OCI-LY3 (cell line): ENCODE data around the gene FLYWCH2.

Experiments used
- EZH2phosphoT487 ChIP-seq: fragments of 200-600 bp; shearing (Covaris generic); IDR thresholded peaks from 2 replicates; pipeline ENCODE4 v1.6.1; 2018; ENCODE audit warnings: antibody characterized with exemption, mixed run types, low read depth
- TF ChIP-seq, protein P1 (sequence below): fragments of 200-600, 300-600 bp; sonication (generic); IDR thresholded peaks from 2 replicates; pipeline ENCODE4 v1.5.1; 2014; ENCODE audit warnings: antibody characterized with exemption, low read length, low read depth

DNA sequence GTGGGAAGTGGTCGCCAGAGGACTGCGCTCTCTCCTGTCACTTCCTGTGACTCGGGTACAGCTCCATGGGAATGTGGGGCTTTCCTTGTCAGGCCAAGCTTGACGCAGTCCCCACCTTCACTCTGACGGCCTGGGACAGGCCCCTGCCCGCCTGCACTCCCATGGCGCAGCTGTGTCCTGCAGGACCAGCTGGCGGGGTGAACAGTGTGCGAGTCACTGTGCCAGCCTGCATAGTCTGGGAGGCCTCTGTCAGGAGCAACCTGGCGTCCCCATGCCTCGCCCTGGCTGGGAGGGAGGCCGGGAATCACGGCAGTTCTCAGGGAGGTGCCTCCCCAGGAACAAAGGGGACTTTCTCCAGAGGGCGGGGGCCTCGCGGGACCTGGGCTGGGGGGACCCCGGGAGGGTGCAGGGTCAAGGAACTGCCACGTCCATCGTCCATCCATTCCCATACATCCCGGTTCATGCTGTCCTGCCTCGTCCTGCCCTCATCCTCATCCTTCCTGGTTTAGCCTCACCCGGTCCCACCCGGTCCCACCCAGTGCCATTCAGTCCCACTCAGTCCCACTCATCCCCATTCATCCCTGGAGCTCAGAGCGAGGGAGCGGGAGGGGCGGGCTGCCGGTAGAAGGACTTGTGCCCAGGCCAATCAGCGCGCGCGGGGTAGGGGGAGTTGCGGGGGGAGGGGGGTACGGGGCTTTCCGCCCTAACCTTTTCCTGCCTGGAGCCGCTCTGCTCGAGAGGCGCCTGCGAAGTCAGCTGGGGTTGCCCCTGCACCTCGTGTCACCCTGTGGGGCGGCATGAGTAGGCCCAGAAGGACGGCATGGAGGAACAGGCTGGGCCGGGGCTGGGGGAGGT lies 42.1 kb downstream of the FLYWCH2 start:
- TF ChIP-seq, protein P1, sequence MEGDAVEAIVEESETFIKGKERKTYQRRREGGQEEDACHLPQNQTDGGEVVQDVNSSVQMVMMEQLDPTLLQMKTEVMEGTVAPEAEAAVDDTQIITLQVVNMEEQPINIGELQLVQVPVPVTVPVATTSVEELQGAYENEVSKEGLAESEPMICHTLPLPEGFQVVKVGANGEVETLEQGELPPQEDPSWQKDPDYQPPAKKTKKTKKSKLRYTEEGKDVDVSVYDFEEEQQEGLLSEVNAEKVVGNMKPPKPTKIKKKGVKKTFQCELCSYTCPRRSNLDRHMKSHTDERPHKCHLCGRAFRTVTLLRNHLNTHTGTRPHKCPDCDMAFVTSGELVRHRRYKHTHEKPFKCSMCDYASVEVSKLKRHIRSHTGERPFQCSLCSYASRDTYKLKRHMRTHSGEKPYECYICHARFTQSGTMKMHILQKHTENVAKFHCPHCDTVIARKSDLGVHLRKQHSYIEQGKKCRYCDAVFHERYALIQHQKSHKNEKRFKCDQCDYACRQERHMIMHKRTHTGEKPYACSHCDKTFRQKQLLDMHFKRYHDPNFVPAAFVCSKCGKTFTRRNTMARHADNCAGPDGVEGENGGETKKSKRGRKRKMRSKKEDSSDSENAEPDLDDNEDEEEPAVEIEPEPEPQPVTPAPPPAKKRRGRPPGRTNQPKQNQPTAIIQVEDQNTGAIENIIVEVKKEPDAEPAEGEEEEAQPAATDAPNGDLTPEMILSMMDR: no peak
- no peak for TF ChIP-seq EZH2phosphoT487
